ENCODE results near the gene SNCAIP. TPM values are rescaled to one million over a fixed set of nuclear protein-coding genes. Genes with fewer than 3 reads are reported as not detected.
A peak's percentile ranks its signal among the peaks of the same experiment; 100 is the strongest.

Gene SNCAIP
- total and polyA plus RNA-seq, 2 experiments from 2014 or later: 6.1 to 11.9 TPM

- no peaks in the 10 kb centered on the region for H3K36me3 Mint-ChIP-seq (ENCODE audit: low read depth)
- no peak for TF ChIP-seq NANOG (IDR thresholded peaks at IDR 0.05; ENCODE audit: borderline replicate concordance)
- TF ChIP-seq STAT1 (IDR thresholded peaks at IDR 0.05; ENCODE audit: unreplicated experiment): no peak
- no peak for TF ChIP-seq EZH2 (IDR thresholded peaks at IDR 0.05; ENCODE audit: low read depth, unreplicated experiment)
- TF ChIP-seq CTCF (conservative IDR thresholded peaks at IDR 0.05; ENCODE audit: low read depth in 2 of 2): no peak
- no peak for TF ChIP-seq EZH2phosphoT487 (IDR thresholded peaks at IDR 0.05; ENCODE audit: unreplicated experiment)
- no peak for TF ChIP-seq ZNF331 (CRISPR knock-in tag; IDR thresholded peaks at IDR 0.05; ENCODE audit: low read depth)
- TF ChIP-seq CREB1 (CRISPR knock-in tag; IDR thresholded peaks at IDR 0.05; ENCODE audit: low read depth): no peak
- no peaks in the 10 kb centered on the region for H3K36me3 ChIP-seq (ENCODE audit: insufficient read depth)
- H3K79me2 ChIP-seq (replicated peaks; ENCODE audit: insufficient read depth): no peaks in the 10 kb centered on the region
- H3K4me3 Mint-ChIP-seq: no peak overlapping the region
- no peaks in the 10 kb centered on the region for H3K9me2 ChIP-seq (ENCODE audit: insufficient read depth)
- H3K27me3 Mint-ChIP-seq (ENCODE audit: insufficient read depth, low read depth, poor library complexity): peaks cover 5% of the 10 kb centered on the region
- H3K4me1 ChIP-seq (ENCODE audit: insufficient read depth): peaks cover 34% of the 10 kb centered on the region
- H3K4me2 ChIP-seq: no peak overlapping the region
- H2AFZ ChIP-seq: no peak overlapping the region
- no peaks in the 10 kb centered on the region for H4K20me1 ChIP-seq (replicated peaks; ENCODE audit: insufficient read depth)
- DNase-seq (ENCODE audit: low spot score) (no peak), ATAC-seq (no peak)
- H3K27ac Mint-ChIP-seq: no peak overlapping the region; the same call in 1 of the 2 replicates
- H3K27me3 ChIP-seq (ENCODE audit: insufficient read depth): no peaks in the 10 kb centered on the region
- H3K4me1 Mint-ChIP-seq: peaks cover 49% of the 10 kb centered on the region
- H3F3A ChIP-seq (replicated peaks; ENCODE audit: low read depth): no peaks in the 10 kb centered on the region
- no peaks in the 10 kb centered on the region for H3K9me3 Mint-ChIP-seq
- no peak overlapping the region for H3K4me3 ChIP-seq
- no peak overlapping the region for H3K27ac ChIP-seq (ENCODE audit: low read depth)
Observed at GRCh38 chr5:122356855-122357254, 44.8 kb downstream of the SNCAIP start.

GRCh38 chr5:122358372-122358979, 46.4 kb downstream of the SNCAIP start:
- peak overlapping the region; percentile 38; the same call in 1 of the 2 replicates for H3K27ac Mint-ChIP-seq
- H3K27me3 Mint-ChIP-seq (ENCODE audit: insufficient read depth, low read depth, poor library complexity): peaks cover 5% of the 10 kb centered on the region
- Histone ChIP-seq H2AFZ (no peak overlapping the region), H3K36me3 (ENCODE audit: insufficient read depth) (no peaks in the 10 kb centered on the region), H3F3A (replicated peaks; ENCODE audit: low read depth) (no peaks in the 10 kb centered on the region), H4K20me1 (replicated peaks; ENCODE audit: insufficient read depth) (no peaks in the 10 kb centered on the region), H3K4me3 (no peak overlapping the region), H3K9me2 (ENCODE audit: insufficient read depth) (no peaks in the 10 kb centered on the region), H3K27me3 (ENCODE audit: insufficient read depth) (no peaks in the 10 kb centered on the region), H3K79me2 (replicated peaks; ENCODE audit: insufficient read depth) (no peaks in the 10 kb centered on the region), H3K4me2 (peak overlapping the region; percentile 49), H3K27ac (ENCODE audit: low read depth) (no peak overlapping the region), H3K4me1 (ENCODE audit: insufficient read depth) (peaks cover 32% of the 10 kb centered on the region)
- no peak overlapping the region for H3K4me3 Mint-ChIP-seq
- ATAC-seq (no peak), DNase-seq (ENCODE audit: low spot score) (no peak)
- H3K9me3 Mint-ChIP-seq: no peaks in the 10 kb centered on the region
- H3K4me1 Mint-ChIP-seq: peaks cover 40% of the 10 kb centered on the region
- H3K36me3 Mint-ChIP-seq (ENCODE audit: low read depth): no peaks in the 10 kb centered on the region
- TF ChIP-seq JUNB (IDR thresholded peaks at IDR 0.05; ENCODE audit: unreplicated experiment): no peak
- no peak for TF ChIP-seq POLR2AphosphoS5 (IDR thresholded peaks at IDR 0.05; ENCODE audit: low read depth)
- no peak for TF ChIP-seq ZNF462 (CRISPR knock-in tag; IDR thresholded peaks at IDR 0.05)
- TF ChIP-seq REST (IDR thresholded peaks at IDR 0.05; ENCODE audit: unreplicated experiment): no peak
- TF ChIP-seq STAT1 (IDR thresholded peaks at IDR 0.05; ENCODE audit: unreplicated experiment): no peak

Data from GM23338 (cell line).